GM10847 (cell line): ENCODE data around the gene RAD9B.

Experiments used
- POLR2A ChIP-seq: IDR thresholded peaks from 2 replicates; pipeline ENCODE4 v1.6.1; 2011; ENCODE audit not compliant: insufficient read length; ENCODE audit errors: extremely low read depth

The RAD9B gene

GRCh38 chr12:110514363-110514762 is 12.2 kb downstream of the RAD9B start:
- TF ChIP-seq POLR2A = no peak

- TF ChIP-seq POLR2A = no peak
Measured at GRCh38 chr12:110516995-110517394, 14.9 kb downstream of the RAD9B start.

GRCh38 chr12:110528277-110528839 is 26.2 kb downstream of the RAD9B start:
- TF ChIP-seq POLR2A = no peak

GRCh38 chr12:110530511-110530910 is 28.4 kb downstream of the RAD9B start:
- TF ChIP-seq POLR2A = no peak

- no peak for TF ChIP-seq POLR2A
Measured at GRCh38 chr12:110531741-110532333, 29.7 kb downstream of the RAD9B start.

GRCh38 chr12:110532644-110533043 is 30.5 kb downstream of the RAD9B start:
- no peak for TF ChIP-seq POLR2A

- TF ChIP-seq POLR2A = no peak
Measured at GRCh38 chr12:110533607-110534006, 31.5 kb downstream of the RAD9B start.

GRCh38 chr12:110534811-110535210 is 32.7 kb downstream of the RAD9B start:
- no peak for TF ChIP-seq POLR2A

- TF ChIP-seq POLR2A = no peak
Measured at GRCh38 chr12:110536834-110537604, 34.9 kb downstream of the RAD9B start.

GRCh38 chr12:110537605-110538409 is 35.7 kb downstream of the RAD9B start:
- TF ChIP-seq POLR2A = no peak

- no peak for TF ChIP-seq POLR2A
Measured at GRCh38 chr12:110538869-110539622, 36.9 kb downstream of the RAD9B start.

GRCh38 chr12:110540048-110540447 is 37.9 kb downstream of the RAD9B start:
- no peak for TF ChIP-seq POLR2A

GRCh38 chr12:110543252-110543959 is 41.3 kb downstream of the RAD9B start:
- TF ChIP-seq POLR2A = no peak

GRCh38 chr12:110543965-110544364 is 41.8 kb downstream of the RAD9B start:
- no peak for TF ChIP-seq POLR2A

- no peak for TF ChIP-seq POLR2A
Measured at GRCh38 chr12:110545812-110546211, 43.7 kb downstream of the RAD9B start.

GRCh38 chr12:110546339-110546738 is 44.2 kb downstream of the RAD9B start:
- TF ChIP-seq POLR2A = no peak
